HG03159 (cell line): ENCODE results near the gene GATAD2A.

Source experiments
- ATAC-seq: cut with Tn5 transposase; IDR thresholded peaks from one replicate; pipeline ENCODE4 v1.9.1; 2021; ENCODE audit warnings: mild to moderate bottlenecking, moderate library complexity; ENCODE audit not compliant: unreplicated experiment

GATAD2A gene

GRCh38 chr19:19420570-19421298, 15.3 kb downstream of the GATAD2A start:
- no peak for ATAC-seq

GRCh38 chr19:19421299-19421696, 15.8 kb downstream of the GATAD2A start:
- no peak for ATAC-seq

GRCh38 chr19:19422156-19422555, 16.7 kb downstream of the GATAD2A start:
- no peak for ATAC-seq

GRCh38 chr19:19423322-19423721, 17.8 kb downstream of the GATAD2A start:
- no peak for ATAC-seq

- ATAC-seq = no peak
Measured at GRCh38 chr19:19425170-19425875, 19.8 kb downstream of the GATAD2A start.

GRCh38 chr19:19426216-19426615, 20.7 kb downstream of the GATAD2A start:
- ATAC-seq = no peak

- no peak for ATAC-seq
Measured at GRCh38 chr19:19426799-19427198, 21.3 kb downstream of the GATAD2A start.

- ATAC-seq = no peak
Measured at GRCh38 chr19:19427302-19427701, 21.8 kb downstream of the GATAD2A start.

GRCh38 chr19:19427944-19428343, 22.5 kb downstream of the GATAD2A start:
- no peak for ATAC-seq

- ATAC-seq = no peak
Measured at GRCh38 chr19:19428746-19429145, 23.3 kb downstream of the GATAD2A start.

- ATAC-seq = no peak
Measured at GRCh38 chr19:19429361-19429760, 23.9 kb downstream of the GATAD2A start.

GRCh38 chr19:19432732-19433131, 27.3 kb downstream of the GATAD2A start:
- ATAC-seq = no peak

- no peak for ATAC-seq
Measured at GRCh38 chr19:19433666-19434213, 28.3 kb downstream of the GATAD2A start.

- no peak for ATAC-seq
Measured at GRCh38 chr19:19434483-19435045, 29.1 kb downstream of the GATAD2A start.

- ATAC-seq = no peak
Measured at GRCh38 chr19:19436137-19436691, 30.7 kb downstream of the GATAD2A start.

- ATAC-seq = no peak
Measured at GRCh38 chr19:19438366-19439175, 33.1 kb downstream of the GATAD2A start.

- ATAC-seq = no peak
Measured at GRCh38 chr19:19439176-19439482, 33.7 kb downstream of the GATAD2A start.

GRCh38 chr19:19443283-19443682, 37.8 kb downstream of the GATAD2A start:
- ATAC-seq = no peak

- no peak for ATAC-seq
Measured at GRCh38 chr19:19443902-19444680, 38.6 kb downstream of the GATAD2A start.

GRCh38 chr19:19444681-19445155, 39.2 kb downstream of the GATAD2A start:
- ATAC-seq = no peak
